HG03571 (cell line): ENCODE data around the gene REEP1.

Source experiments
- ATAC-seq: cut with Tn5 transposase; IDR thresholded peaks from one replicate; pipeline ENCODE4 v1.9.1; 2021; ENCODE audit not compliant: unreplicated experiment

Gene REEP1

DNA sequence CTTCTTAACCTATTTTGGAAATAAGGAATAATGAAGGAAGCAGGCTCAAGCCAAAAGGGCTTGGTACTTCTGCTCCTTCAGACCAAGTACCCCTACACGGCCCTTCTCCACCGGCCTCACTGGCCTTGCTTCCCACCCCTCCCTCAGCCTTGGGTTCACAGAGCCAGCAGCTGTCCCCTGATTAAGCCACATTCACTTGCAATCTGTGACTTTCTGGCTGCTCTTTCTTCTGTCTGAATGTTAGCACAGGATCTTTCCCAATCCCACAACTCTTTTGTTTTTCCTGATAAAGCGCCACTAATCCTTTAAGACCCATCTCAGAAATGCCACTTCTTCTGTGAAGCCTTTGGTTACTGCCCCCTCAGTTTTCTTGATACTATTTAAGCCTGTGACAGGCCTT, 52.4 kb downstream of the REEP1 start:
- no peak for ATAC-seq

- no peak for ATAC-seq
Measured at GRCh38 chr2:86284401-86284841, 53.0 kb downstream of the REEP1 start.

GRCh38 chr2:86283411-86284030, 53.9 kb downstream of the REEP1 start:
- no peak for ATAC-seq

DNA sequence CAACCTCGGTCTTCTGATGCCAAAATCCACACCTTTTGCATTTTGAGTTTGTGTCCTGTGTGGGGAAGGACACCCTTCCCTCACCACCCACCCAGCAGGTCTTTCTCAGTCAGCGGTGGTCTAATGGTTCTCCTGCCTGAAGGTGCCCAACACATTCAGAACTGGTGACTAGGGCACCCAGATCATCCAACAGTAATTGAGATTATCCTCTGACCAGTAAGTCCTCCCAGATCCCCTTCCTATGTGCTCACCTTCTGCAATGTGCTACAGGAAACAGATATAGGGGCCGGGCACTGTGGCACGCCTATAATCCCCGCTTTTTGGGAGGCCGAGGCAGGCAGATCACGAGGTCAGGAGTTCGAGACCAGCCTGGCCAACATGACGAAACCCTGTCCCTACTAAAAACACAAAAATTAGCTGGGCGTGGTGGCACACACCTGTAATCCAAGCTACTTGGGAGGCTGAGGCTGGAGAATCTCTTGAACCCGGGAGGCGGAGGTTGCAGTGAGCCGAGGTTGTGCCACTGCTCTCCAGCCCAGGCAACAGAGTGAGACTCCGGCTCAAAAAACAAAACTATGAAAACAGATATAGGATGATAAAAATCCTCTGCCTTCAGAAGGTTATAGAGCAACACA, 56.2 kb downstream of the REEP1 start:
- ATAC-seq = no peak

DNA sequence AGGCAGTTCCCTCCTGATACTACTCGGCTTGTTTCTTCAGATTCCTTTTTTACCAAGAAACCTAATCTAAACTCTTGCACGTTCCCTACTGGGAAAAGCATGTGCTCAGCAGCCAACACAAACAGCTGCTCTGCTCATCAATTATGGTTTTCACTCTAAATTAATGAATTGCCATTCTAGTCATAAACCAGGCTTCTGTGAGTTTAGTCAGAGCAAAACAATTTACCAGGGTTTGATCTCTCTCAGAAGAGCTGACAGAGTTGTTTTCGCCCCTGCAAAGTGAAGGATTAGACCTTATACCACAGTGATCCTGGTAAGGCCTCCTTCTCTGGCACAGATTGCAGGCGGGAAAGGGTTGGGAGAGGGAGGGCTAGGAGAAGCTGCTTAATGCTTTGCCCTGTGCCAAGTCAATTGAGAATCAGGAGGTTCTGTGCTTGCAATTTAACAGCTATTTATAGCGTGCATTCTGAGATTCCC, 57.2 kb downstream of the REEP1 start:
- no peak for ATAC-seq

DNA sequence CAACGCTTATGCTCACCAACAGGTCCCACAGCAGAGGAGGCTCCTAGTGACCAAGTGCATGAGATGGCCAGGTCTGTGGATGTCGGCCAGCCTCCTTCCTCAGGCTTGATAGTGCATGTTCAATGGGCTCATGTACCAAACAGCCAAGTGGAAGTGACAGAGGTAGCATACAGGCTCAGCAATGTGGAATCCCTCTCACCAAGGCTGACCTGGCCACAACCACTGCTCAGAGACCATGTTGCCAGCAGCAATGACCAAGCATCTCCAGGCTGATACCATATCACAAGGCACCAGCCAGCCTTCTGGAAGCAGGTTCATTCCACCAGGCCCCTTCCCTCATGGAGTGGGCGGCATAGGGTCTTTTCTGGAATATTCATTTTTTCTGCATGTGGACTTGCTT, 61.5 kb downstream of the REEP1 start:
- ATAC-seq = no peak

DNA sequence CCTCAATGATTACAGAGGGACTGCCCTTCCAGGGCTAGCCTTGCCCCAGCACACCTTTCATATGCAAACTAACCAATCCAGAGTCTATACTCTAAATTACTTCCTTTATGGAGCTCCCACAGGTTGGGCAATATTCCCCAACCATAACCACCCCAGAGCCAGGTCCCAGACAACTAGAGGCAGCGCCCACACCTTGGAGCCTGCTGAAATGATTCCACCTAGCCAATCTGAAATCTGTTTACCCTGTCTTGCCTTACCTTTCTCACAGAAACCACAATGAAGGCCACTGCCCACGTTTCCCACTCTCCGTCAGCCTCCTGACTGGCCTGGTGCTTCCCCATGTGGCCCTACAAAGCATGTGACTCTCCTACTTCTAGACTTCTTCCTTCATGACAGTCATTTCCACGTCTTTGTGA, 62.0 kb downstream of the REEP1 start:
- ATAC-seq = no peak

DNA sequence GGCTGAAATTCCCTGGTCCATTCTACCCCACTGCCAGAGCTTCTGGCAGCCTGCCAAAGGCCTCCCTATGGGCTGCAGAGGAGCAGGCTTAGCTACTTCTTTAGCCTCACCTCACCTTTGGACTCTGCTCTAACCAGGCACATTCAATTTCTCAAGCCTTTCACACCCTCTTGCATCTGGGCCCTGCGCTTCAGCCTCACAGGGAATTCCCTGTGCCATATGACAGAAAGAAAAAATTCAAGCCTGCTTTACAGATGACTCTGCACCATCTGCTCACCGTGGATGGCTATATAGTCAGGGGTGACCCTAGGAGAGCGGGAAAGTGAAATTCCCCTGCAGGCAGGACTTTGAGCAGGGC, 62.5 kb downstream of the REEP1 start:
- no peak for ATAC-seq

- ATAC-seq = no peak
Measured at GRCh38 chr2:86274265-86274917, 63.0 kb downstream of the REEP1 start.

DNA sequence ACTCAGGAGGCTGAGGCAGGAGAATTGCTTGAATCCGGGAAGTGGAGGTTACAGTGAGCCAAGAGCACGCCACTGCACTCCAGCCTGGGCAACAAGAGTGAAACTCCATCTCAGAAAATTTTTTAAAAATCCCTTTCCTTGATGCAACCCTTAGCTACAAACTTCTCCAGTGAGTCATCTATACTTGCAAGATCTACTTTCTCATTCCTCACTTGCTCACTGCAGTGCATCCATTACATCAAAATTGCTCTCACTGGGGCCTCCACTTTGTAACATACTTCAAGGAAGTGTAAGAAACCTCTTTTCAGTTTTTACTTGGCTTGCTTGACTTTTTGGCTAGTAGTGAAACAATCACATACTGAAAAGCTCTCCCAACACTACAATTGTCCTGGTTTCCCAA, 65.3 kb downstream of the REEP1 start:
- ATAC-seq = no peak

DNA sequence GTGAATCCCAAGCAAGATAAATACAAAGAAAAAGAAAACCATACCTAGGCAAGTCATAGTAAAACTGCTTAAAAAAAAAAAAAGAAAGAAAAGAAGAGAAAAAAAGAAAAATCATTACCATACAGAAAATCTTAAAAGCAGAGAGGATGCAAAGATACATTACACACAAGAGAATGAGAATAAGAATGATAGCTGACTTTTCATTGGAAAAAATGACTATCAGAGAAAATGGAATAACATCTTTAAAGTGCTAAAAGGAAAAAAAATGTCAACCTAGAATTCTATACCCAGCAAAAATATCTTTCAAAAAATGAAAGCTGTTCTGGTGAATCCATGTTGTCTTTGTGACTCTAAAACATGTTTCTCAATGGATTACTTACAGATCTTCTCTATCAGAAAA, 66.2 kb downstream of the REEP1 start:
- no peak for ATAC-seq

DNA sequence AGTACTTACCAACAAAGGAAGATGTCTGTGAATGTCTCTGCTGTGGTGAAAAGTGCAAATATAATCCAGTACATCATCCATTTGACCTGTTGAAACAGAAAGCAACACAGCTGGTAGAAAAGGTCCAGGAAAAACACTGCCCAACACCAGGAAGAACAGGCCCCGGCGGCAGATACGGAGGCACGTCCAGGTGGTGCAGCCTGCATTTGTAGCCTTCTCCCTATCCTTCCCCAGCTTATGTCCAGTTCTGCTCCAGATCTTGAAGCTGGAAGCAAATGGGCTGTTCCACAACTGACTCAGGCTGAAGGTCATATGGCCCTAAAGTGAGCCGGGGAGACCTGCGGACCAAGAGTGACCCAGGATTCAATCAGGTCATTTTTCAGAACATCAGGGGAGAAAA, 73.5 kb downstream of the REEP1 start:
- no peak for ATAC-seq

DNA sequence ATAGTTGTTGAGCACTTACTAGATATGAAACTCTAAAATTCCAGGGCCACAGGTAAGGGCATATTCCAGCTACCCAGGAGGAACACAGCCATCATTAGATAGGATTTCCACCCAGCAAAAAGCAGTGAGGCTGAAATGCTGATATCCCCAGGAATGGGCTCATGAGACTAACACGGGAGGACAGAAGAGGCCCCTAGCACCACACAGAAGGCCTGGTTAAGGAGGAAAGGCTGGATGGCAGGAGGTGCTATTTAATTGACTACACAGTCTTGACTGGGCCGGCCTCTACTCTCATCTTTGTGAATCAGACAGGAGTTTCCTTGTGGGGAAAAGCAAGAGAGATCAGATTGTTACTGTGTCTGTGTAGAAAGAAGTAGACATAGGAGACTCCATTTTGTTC, 76.4 kb downstream of the REEP1 start:
- ATAC-seq = no peak

DNA sequence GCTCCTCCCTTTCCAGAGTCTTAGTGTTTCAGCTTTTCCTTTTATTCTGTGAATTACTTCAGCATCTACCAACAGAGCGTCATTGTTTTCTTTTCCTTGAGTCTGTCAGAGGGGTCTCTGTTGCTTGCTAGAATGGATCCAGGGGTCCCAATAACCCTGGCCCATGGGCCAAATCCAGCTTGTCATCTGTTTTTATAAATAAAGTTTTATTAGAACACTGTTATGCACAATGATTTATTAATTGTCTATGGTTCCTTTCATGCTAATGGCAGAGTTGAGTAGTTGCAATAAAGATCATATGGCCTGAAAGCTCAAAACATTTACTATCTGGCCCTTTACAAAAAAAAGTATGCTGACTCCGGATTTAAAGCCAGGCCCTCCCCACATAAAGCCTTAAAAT, 79.3 kb downstream of the REEP1 start:
- no peak for ATAC-seq

GRCh38 chr2:86256982-86257381, 80.4 kb downstream of the REEP1 start:
- ATAC-seq = no peak

DNA sequence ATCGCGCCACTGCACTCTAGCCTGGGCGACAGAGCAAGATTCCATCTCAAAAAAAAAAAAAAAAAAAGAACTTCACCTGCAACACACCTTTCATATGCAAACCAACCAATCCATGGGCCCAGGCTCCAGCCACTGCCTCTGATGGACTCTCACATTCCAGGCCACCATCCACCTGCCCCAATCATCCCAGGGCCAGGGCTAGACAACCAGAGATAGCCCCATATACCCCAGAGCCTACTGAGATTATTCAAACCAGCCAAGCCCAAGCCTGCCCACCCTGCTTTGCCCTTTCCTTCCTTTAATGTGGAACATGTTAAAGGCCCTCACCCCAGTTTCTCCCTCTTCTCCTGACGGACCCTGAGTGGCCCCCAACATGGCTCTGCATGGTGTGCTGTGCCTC, 81.1 kb downstream of the REEP1 start:
- no peak for ATAC-seq

- ATAC-seq = no peak
Measured at GRCh38 chr2:86254576-86255538, 82.6 kb downstream of the REEP1 start.

DNA sequence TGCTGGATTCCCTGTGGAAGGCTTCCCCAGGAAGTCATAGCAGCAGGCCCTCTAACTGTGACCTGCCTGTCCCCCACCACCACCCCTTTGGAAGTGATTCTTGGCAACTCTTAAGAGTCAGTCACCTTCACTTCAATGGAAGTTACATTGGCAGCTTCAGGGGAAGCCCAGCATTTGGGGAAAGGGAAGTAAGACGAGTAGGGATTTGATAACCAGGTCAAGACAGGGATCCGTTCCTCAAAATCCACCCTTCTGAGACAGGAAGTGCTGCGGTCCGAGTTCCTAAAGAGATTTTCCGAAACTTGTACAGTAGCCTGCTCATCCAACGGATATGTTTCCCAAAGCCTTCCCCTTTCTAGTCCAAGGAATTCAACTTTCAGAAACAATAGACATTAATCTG, 84.0 kb downstream of the REEP1 start:
- no peak for ATAC-seq

- no peak for ATAC-seq
Measured at GRCh38 chr2:86251840-86252266, 85.6 kb downstream of the REEP1 start.

DNA sequence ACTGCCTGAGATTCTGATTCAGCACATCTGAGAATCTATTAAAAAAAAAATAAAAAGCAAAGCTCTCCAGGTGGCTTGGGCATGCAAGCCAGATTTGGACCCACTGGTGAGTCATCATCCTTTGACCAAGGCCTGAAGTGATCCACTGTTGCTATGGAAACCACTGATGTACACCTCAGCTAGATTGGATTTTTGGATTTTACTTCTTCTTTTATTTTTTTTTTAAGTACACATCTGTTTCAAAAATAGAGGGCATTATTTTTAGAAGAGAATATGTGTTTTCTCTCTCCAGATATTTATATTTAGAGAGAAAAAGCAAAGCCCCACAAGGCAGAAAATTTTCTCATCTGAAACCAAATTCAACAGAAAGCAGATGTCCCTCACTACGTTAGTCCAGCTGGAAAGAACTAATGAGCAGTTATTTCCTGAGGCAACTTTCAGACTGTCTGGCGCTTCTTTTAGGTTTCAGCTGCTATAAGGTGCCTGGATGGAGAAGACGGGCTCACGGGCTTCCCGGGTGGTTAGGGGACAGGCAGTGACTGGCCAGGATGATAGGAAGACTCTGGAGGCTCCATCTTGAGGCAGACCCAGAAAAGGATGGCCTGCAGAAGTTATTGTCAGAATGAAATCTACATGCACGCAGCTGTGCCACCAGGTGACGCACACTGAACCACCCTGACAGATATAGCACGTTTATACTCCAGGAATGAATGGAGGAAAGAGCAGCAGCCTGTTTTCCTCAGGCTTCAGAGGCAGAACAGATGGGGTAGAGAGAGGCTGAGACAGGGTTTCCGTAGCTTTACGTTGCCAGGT, 87.6 kb downstream of the REEP1 start:
- ATAC-seq = no peak
